ENCODE data around the gene WASF3.

The WASF3 gene

GRCh38 chr13:26677156-26677555 is 119.7 kb downstream of the WASF3 start:
- Histone ChIP-seq H3K9me3 (no peaks in the 10 kb centered on the region), H3K4me1 (no peaks in the 10 kb centered on the region), H3K4me3 (no peak overlapping the region), H3K27me3 (ENCODE audit: low read depth) (no peaks in the 10 kb centered on the region), H3K36me3 (replicated peaks) (no peaks in the 10 kb centered on the region)
- no peak for DNase-seq (ENCODE audit: low spot score in 2 of 2)
- in situ Hi-C loops (cut with MboI; ENCODE audit: low sequenced_read_pairs) = no loop called here

GRCh38 chr13:26678330-26678729 is 120.8 kb downstream of the WASF3 start:
- DNase-seq (ENCODE audit: low spot score in 2 of 2) = no peak
- Histone ChIP-seq H3K27me3 (ENCODE audit: low read depth) (no peaks in the 10 kb centered on the region), H3K4me3 (no peak overlapping the region), H3K4me1 (no peaks in the 10 kb centered on the region), H3K9me3 (no peaks in the 10 kb centered on the region), H3K36me3 (replicated peaks) (no peaks in the 10 kb centered on the region)
- in situ Hi-C loops (cut with MboI; ENCODE audit: low sequenced_read_pairs) = no loop called here

GRCh38 chr13:26678796-26679195 is 121.3 kb downstream of the WASF3 start:
- H3K36me3 ChIP-seq (replicated peaks) = no peaks in the 10 kb centered on the region
- H3K4me3 ChIP-seq = no peak overlapping the region
- no peaks in the 10 kb centered on the region for H3K4me1 ChIP-seq
- no peaks in the 10 kb centered on the region for H3K9me3 ChIP-seq
- in situ Hi-C loops (cut with MboI; ENCODE audit: low sequenced_read_pairs) = no loop called here
- no peak for DNase-seq (ENCODE audit: low spot score in 2 of 2)
- no peaks in the 10 kb centered on the region for H3K27me3 ChIP-seq (ENCODE audit: low read depth)

GRCh38 chr13:26679411-26680122 is 122.1 kb downstream of the WASF3 start:
- H3K4me3 ChIP-seq = no peak overlapping the region
- H3K27me3 ChIP-seq (ENCODE audit: low read depth) = no peaks in the 10 kb centered on the region
- H3K9me3 ChIP-seq = no peaks in the 10 kb centered on the region
- in situ Hi-C loops (cut with MboI; ENCODE audit: low sequenced_read_pairs) = no loop called here
- H3K4me1 ChIP-seq = no peaks in the 10 kb centered on the region
- no peaks in the 10 kb centered on the region for H3K36me3 ChIP-seq (replicated peaks)
- no peak for DNase-seq (ENCODE audit: low spot score in 2 of 2)

GRCh38 chr13:26680123-26680450 is 122.6 kb downstream of the WASF3 start:
- no peaks in the 10 kb centered on the region for H3K4me1 ChIP-seq
- H3K36me3 ChIP-seq (replicated peaks) = no peaks in the 10 kb centered on the region
- H3K27me3 ChIP-seq (ENCODE audit: low read depth) = no peaks in the 10 kb centered on the region
- in situ Hi-C loops (cut with MboI; ENCODE audit: low sequenced_read_pairs) = no loop called here
- no peak overlapping the region for H3K4me3 ChIP-seq
- DNase-seq (ENCODE audit: low spot score in 2 of 2) = no peak
- no peaks in the 10 kb centered on the region for H3K9me3 ChIP-seq

- no peak for DNase-seq (ENCODE audit: low spot score in 2 of 2)
- Histone ChIP-seq H3K36me3 (replicated peaks) (no peaks in the 10 kb centered on the region), H3K4me1 (no peaks in the 10 kb centered on the region), H3K27me3 (ENCODE audit: low read depth) (no peaks in the 10 kb centered on the region), H3K9me3 (no peaks in the 10 kb centered on the region), H3K4me3 (no peak overlapping the region)
- in situ Hi-C loops (cut with MboI; ENCODE audit: low sequenced_read_pairs) = no loop called here
Observed at GRCh38 chr13:26680572-26680971, 123.1 kb downstream of the WASF3 start.

GRCh38 chr13:26681036-26681435 is 123.6 kb downstream of the WASF3 start:
- DNase-seq (ENCODE audit: low spot score in 2 of 2) = no peak
- H3K4me1 ChIP-seq = no peaks in the 10 kb centered on the region
- no peaks in the 10 kb centered on the region for H3K9me3 ChIP-seq
- H3K27me3 ChIP-seq (ENCODE audit: low read depth) = no peaks in the 10 kb centered on the region
- no peak overlapping the region for H3K4me3 ChIP-seq
- in situ Hi-C loops (cut with MboI; ENCODE audit: low sequenced_read_pairs) = no loop called here
- H3K36me3 ChIP-seq (replicated peaks) = no peaks in the 10 kb centered on the region

- H3K36me3 ChIP-seq (replicated peaks) = no peaks in the 10 kb centered on the region
- in situ Hi-C loops (cut with MboI; ENCODE audit: low sequenced_read_pairs) = no loop called here
- no peaks in the 10 kb centered on the region for H3K4me1 ChIP-seq
- H3K9me3 ChIP-seq = no peaks in the 10 kb centered on the region
- no peak for DNase-seq (ENCODE audit: low spot score in 2 of 2)
- no peaks in the 10 kb centered on the region for H3K27me3 ChIP-seq (ENCODE audit: low read depth)
- H3K4me3 ChIP-seq = no peak overlapping the region
Observed at GRCh38 chr13:26682606-26683005, 125.1 kb downstream of the WASF3 start.

GRCh38 chr13:26685606-26686005 is 128.1 kb downstream of the WASF3 start:
- Histone ChIP-seq H3K36me3 (replicated peaks) (no peaks in the 10 kb centered on the region), H3K9me3 (no peaks in the 10 kb centered on the region), H3K4me3 (no peak overlapping the region), H3K4me1 (no peaks in the 10 kb centered on the region), H3K27me3 (ENCODE audit: low read depth) (no peaks in the 10 kb centered on the region)
- no peak for DNase-seq (ENCODE audit: low spot score in 2 of 2)
- in situ Hi-C loops (cut with MboI; ENCODE audit: low sequenced_read_pairs) = no loop called here

GRCh38 chr13:26686285-26686684 is 128.8 kb downstream of the WASF3 start:
- Histone ChIP-seq H3K27me3 (ENCODE audit: low read depth) (no peaks in the 10 kb centered on the region), H3K9me3 (no peaks in the 10 kb centered on the region), H3K36me3 (replicated peaks) (no peaks in the 10 kb centered on the region), H3K4me1 (no peaks in the 10 kb centered on the region), H3K4me3 (no peak overlapping the region)
- DNase-seq (ENCODE audit: low spot score in 2 of 2) = no peak
- in situ Hi-C loops (cut with MboI; ENCODE audit: low sequenced_read_pairs) = no loop called here

- Histone ChIP-seq H3K9me3 (no peaks in the 10 kb centered on the region), H3K27me3 (ENCODE audit: low read depth) (no peaks in the 10 kb centered on the region), H3K4me1 (no peaks in the 10 kb centered on the region), H3K36me3 (replicated peaks) (no peaks in the 10 kb centered on the region), H3K4me3 (no peak overlapping the region)
- in situ Hi-C loops (cut with MboI; ENCODE audit: low sequenced_read_pairs) = no loop called here
- DNase-seq (ENCODE audit: low spot score in 2 of 2) = no peak
Observed at GRCh38 chr13:26688286-26688685, 130.8 kb downstream of the WASF3 start.

- no peaks in the 10 kb centered on the region for H3K27me3 ChIP-seq (ENCODE audit: low read depth)
- in situ Hi-C loops (cut with MboI; ENCODE audit: low sequenced_read_pairs) = no loop called here
- no peak overlapping the region for H3K4me3 ChIP-seq
- H3K9me3 ChIP-seq = no peaks in the 10 kb centered on the region
- H3K4me1 ChIP-seq = no peaks in the 10 kb centered on the region
- no peak for DNase-seq (ENCODE audit: low spot score in 2 of 2)
- no peaks in the 10 kb centered on the region for H3K36me3 ChIP-seq (replicated peaks)
Observed at GRCh38 chr13:26688980-26689379, 131.5 kb downstream of the WASF3 start.

GRCh38 chr13:26693749-26694463 is 136.4 kb downstream of the WASF3 start:
- Histone ChIP-seq H3K9me3 (no peaks in the 10 kb centered on the region), H3K27me3 (ENCODE audit: low read depth) (no peaks in the 10 kb centered on the region), H3K4me3 (no peak overlapping the region), H3K4me1 (no peaks in the 10 kb centered on the region), H3K36me3 (replicated peaks) (no peaks in the 10 kb centered on the region)
- in situ Hi-C loops (cut with MboI; ENCODE audit: low sequenced_read_pairs) = no loop called here
- no peak for DNase-seq (ENCODE audit: low spot score in 2 of 2)

GRCh38 chr13:26694609-26695359 is 137.3 kb downstream of the WASF3 start:
- H3K4me1 ChIP-seq = no peaks in the 10 kb centered on the region
- no peaks in the 10 kb centered on the region for H3K9me3 ChIP-seq
- in situ Hi-C loops (cut with MboI; ENCODE audit: low sequenced_read_pairs) = loop anchor here (5.0 kb wide), 2 partner anchors 207 to 507 kb away; no protein-coding TSS in a partner anchor
- no peaks in the 10 kb centered on the region for H3K27me3 ChIP-seq (ENCODE audit: low read depth)
- no peak overlapping the region for H3K4me3 ChIP-seq
- DNase-seq (ENCODE audit: low spot score in 2 of 2) = no peak
- no peaks in the 10 kb centered on the region for H3K36me3 ChIP-seq (replicated peaks)
